Fibroblast of skin of left biceps (primary cell): ENCODE results near the gene TEX22.

Experiments used
- DNase-seq, 2 experiments: peaks; one replicate each; pipeline ENCODE4 v3.0.0-alpha.2; 2013; ENCODE audit warnings: low read depth in 2 of 2

The TEX22 gene

DNA sequence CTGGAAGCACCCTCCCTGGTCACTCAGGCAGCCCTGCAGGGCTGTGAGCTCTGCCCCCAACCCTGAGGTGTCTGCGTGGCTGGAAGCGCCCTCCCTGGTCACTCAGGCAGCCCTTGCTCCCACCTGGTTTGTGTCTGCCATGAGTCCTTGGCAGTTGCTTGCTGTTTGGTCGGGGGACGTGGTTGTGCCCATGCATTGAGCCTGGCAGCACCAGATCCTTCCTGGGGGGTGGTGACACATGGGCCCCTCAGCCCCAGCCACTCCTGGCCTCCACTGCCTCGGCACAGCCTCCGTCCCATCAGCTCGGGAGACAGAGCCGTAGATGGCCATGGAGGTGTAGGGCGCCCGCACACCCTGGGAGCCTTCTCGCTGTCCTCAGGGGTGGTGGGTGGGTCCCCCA lies 40.8 kb downstream of the TEX22 start:
- DNase-seq, result no peak

DNA sequence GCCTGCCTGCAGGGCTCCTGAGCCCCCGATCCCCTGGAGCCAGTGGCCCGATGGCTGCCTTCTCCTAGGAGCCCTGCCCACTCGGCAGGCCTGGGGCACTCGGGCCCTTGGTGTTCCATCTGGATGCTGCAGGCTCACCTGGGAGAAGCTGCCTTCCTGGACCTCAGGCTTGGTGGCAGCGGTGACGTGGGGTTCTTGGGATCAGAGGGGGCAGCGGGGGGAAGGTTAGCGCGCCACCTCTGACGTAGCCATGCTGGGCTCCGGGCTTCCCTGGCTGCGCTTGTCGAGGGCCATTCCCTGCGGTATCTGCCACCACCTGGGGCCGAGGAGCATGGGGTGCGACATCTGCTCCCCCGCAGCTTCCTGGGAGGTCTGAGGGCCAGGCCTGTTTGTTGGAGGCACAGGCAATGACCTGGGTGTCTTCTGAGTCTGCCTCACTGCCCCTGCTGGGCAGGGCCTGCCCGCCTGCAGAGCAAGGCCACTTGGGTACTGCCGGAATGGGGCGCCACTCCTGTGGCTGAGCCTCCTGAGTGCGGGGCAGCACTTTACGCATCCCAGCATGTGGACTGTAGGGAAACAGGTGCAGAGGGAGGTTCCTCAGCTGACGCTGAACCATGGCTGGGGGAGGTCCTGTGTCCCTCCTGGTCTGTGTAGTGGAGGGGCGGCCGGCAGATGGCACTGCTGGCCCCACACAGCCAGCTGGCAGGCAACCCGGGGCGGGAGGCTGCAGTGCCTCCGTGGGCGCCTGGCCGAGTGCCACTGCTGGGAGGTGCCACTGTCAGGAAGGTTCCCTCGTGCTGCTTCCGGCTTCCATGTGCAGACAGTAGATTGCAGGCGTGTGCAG lies 41.6 kb downstream of the TEX22 start:
- no peak for DNase-seq

DNA sequence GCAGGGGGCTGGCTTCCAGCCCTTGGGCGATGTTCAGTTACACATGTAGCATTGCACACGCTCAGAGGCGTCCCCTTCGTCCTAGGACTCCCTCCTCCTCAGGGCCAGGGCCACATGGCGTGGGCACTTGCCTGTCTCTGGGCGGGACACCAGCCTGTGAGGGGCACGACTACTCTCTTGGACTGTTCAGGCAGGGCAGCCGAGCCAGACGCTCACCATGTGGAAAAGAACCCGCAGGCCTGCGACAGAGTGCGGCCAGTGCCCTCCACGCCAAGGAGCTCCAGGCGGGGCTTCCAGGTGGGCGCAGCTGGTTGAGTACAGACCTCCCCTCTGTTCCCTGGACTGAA lies 42.2 kb downstream of the TEX22 start:
- no peak for DNase-seq

DNA sequence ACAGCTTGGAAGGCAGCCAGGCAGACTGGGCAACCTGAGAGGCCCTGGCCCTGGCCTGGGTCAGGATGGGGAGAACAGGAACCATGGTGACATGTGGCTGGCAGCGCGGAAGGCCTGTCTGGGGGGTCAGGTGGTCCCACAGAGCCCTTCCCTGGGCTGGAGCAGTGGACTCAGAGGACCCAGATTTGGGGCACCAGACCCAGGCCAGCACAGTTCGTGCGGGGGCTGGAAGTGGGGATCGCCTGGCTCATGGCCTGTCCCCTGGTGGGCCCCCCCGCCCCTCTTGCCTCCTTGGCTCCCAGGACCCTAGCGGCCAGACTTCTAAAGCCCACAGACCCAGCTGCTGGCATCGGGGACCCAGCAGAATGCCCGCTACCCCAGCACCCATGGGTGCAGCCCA lies 42.7 kb downstream of the TEX22 start:
- no peak for DNase-seq

DNA sequence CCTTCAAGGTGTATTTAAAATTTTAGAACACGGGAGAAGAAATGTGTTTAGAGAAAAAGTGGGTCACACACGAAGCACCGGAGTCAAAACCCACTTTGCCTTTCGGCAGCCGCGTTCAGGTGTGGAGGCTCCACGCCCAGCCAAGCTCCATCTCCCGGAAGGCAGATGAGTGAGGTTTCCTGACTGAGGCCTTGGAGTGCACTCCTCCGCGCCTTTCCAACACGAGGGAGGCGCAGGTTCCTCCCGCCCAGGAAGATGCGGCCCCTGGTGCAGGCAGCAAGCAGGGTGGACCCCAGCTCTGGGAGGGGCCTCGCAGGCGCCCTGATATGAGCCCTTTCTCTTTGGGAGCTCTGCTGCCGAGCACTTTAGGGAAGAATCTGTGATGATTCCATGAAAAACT lies 43.8 kb downstream of the TEX22 start:
- no peak for DNase-seq

DNA sequence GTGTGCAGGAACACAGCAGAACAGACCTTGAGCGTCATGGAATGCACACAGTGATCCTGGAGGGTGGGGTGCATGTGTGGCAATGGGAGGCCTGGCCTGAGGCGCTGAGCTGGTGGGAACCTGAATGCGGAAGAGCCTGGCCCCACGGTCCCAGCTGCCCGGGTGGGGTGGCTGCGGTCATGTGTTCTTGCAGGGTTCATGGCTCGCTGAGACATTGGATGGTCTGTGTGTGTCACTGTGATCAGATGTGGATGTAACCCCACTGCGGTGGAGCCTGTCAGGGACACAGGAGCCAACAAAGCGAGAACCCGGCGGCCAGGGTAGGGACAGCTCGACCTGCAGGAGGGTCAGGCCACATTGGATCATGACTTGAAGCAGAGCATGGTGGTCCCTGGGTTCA lies 44.5 kb downstream of the TEX22 start:
- DNase-seq, result no peak

DNA sequence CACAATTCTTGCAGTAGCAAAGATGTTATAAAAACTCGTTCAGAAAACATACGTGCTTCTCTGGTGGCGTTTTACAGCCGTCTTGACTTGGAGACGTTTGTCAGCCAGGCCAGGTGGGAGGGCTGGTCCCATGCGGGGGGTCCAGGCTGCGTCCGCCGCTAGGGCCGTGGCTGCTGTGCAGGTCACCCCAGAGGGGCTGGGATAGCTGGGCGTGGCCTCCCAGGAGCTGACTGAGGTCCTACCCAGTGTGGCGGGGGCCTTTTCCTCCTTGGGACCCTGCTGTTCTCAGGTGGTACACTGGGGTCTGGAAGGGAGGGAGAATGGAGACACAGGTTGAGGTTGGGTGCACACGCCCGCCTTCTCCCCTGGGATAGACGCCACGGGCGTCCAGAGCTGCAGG lies 46.5 kb downstream of the TEX22 start:
- DNase-seq, result no peak

DNA sequence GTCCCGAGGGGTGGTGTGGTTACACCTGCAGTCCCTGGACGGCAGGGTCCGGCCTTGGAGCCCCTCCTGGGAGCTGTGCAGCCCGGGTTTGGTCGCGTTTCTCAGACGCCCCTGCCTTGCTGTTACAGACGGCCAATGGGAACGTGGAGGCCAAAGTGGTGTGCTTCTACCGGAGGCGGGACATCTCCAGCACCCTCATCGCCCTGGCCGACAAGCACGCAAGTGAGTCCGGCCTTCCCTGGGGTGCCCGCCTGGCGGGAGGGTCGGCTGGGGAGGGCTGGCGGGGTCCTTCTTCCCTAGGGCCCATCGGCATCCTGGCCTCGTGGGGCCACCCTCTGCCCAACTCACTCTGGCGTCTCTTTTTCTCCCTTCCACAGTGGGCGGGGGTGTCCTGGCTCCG lies 47.0 kb downstream of the TEX22 start:
- DNase-seq, result no peak

DNA sequence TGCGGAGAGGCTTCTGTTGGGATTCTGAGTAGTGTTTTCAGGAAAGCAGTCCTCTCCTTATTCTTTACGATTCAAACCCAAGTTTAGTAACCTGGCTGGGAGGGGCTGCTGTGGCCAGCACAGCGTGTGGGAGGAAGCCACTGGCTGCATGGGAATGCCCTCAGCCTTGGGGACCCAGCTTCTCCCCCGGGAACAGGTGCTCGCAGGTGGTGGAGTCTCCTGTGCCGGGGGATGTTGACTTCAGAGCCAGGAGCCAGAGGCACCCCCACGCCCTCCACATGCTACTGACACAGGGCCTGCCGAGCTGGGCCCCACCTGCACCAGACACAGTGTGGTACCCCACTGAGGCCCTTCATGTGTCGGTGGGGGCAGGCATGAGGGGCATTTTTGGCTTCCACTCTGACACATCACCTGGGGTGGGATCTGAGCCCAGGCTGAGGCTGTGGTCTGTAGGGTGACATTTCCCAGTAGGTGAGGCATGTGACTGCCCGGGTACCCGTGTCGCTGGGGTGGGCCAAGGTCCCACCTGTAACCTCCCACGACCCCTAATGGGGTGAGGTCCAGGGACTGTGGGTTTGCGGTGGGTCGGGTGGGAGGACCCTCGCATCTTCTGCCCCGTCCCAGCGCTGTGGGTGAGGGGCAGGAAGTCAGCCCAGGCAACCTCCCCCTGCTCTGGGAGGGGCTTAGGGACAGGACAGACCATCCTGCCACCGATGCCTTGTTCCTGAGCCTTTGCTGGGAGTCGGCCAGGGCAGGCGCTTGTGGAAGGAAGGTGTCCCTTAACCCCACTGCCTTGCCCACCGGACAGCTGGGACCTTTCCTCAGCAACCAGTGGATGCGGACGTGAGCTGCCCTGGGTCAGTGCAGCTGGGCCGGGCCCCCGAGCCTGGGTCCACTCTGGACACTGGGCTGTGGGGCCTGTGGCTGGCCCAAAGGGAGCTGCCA lies 47.8 kb downstream of the TEX22 start:
- DNase-seq, result no peak

DNA sequence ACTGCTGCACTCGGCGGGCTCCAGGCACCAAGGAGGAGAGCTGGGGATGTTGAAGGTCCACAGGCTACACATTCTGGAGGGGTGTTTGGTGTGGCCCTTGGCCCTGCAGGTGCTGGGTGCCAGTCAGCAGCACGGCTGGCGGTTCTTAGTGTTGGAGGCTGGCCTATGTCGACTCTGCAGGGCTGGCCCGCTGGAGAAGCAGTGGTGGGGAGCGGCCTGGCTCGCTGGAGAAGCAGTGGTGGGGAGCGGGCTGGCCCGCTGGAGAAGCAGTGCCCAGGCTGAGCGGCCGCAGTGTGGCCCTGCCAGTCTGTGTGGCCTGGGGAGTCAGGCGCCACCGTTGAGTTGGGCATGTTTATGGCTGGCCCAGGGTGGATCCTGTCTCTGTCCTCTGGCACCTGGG lies 48.6 kb downstream of the TEX22 start:
- DNase-seq, result no peak

DNA sequence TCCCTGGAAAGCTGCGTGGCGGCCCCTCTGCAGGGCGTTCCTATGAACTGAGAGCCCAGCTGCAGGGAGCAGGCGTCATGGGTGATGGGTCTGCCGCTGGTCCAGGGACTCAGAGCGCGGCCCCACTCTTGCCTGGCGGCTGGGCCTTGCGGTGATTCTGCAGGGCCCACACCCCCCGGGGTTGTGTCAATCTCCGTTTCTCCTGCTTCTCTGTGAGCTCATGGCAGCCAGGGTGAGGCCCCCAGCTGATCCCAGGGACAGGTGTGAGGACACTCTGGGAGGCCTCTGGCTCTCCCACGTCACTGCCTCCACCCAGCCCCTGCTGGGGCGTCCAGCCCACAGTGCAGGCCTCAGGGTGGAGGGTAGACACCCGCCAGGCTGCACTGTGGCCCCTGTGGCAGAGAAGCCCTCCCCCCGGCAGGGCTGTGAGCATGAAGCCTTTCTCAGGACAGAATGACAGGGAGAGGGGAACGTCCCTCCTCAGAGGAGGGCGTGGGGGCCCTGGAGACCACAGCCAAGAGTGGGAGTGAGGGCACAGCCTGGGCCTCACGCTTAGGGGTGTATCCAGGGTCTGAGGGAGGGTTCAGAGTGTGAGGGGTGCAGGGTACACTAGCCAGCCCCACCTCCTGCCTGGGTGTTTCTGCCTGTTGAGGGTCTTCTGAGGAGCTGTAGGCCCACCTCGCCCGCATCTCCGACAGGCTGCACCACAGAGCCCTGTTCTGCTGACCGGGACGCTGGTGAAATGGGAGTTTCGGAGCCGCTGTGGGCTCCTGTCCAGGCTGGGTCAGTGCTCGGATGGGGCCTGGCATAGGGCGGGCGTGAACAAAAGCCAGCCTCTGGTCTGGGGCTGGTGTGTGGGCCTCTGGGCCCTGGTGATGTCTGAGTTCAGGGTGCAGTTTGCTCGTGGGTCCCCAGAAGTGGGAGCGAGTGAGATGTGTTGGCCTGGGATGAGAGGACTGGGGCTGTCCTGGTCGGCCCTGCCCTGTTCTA lies 49.6 kb downstream of the TEX22 start:
- no peak for DNase-seq

DNA sequence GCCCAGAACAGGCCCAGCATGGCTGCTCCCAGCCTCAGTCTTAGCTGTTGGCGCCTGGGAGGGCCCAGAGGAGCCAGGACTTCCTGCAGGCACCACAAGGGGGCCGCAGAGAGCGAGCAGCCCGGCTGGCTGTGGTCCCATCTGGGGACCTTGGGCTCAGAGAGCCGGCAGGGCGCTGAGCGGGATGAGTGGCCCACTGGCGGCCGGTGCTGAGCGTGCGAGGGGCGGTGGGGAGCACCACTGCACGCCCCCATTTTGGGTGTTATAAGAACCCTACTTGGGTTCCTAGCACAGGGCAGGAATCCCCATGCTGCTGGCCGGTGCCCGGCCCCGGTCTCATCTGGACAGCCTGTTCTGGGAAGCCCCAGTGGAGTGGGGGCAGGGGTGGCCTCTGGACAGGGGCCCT lies 50.4 kb downstream of the TEX22 start:
- DNase-seq, result peak in 1 of 2 experiments; percentile 4

DNA sequence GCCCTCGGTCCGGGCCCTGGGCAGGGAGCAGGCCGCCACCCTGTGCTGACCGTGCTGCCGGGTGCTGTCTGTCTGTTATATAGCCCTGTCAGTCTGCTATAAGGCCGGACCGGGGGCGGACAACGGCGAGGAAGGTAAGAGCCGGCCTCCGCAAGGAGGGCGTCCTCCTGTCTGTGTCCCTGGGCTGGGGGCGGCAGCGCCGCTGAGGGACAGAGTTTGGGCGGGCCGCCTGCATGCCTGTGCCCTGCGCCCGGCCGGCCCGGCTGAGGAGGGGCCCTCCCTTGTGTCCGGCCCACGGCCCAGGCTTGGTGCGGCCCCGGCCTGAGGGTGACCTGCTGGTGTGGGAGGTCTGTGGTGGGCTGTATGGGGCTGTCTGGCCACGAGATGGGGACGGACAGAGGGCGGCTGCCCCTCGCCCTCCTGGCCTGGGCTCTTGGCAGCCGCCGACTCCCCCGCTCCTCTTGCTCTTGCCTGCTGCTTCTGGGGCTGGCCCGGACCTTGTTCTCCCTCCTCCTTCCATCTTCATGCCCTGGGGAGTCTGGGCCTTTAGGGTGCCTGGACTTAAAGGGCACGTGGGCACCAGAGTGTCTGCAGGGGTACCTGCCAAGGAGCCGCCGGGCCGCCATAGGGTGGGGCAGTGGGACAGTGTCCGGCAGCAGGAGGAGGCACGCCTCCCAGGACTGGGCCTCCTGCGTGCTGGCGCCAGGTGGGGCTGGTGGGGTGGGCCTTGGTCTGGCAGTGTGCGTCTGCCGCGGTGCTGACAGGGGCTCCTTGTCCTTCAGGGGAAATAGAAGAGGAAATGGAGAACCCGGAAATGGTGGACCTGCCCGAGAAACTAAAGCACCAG lies 51.2 kb downstream of the TEX22 start:
- DNase-seq, result no peak

DNA sequence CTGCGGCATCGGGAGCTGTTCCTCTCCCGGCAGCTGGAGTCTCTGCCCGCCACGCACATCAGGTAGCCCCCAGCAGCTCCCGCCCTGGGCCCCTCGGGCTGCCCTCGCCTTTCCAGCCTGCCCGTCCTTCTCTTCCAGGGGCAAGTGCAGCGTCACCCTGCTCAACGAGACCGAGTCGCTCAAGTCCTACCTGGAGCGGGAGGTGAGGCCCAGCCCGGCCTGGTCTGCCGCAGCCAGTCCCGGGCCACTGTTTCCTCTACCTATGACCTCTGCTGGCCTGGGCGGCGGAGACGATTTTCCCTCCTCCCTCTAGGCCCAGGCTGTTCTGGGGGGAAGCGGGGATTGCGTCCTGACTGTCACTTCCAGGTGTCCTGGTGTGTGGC lies 51.8 kb downstream of the TEX22 start:
- DNase-seq, result no peak

DNA sequence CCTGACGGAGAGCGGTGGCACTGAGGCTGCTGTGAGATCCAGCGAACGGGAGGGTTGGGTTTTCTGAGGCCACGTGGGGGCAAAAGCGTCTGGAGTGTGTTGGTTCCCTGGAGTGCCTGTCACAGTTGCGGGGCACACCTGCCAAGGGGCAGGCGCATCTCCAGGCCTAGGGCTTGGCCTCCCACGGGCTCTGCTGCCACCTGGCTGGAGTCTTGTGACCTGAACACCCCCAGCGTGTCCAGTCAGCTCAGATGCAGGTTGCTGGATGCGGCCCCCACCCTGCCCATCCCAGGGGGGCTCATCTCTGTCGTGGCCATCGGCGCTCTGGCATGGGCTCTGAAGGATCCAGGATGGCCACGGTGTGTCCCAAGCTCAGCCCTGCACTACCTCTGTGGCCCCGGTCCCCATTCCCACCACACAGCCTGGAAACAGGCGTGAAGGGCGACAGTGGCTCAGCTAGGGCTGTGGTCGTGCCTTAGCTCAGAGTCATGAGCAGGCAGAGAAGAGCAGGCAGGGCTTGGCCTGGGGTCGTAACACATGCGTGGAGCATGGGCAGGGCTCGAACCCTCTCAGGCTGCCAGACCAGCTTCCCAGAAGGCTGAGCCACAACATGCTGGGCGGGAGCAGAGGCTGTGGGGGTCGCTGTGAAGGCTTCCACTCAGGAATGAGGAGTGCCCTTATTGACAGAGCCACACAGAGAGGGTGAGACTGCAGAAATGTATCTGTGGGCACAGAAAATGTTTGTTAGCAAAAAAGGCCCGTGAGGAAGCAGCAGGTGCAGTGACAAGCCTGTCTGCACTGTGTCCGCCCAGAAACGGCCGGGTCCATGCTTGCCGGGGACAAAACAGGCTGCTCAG lies 52.8 kb downstream of the TEX22 start:
- DNase-seq, result no peak

DNA sequence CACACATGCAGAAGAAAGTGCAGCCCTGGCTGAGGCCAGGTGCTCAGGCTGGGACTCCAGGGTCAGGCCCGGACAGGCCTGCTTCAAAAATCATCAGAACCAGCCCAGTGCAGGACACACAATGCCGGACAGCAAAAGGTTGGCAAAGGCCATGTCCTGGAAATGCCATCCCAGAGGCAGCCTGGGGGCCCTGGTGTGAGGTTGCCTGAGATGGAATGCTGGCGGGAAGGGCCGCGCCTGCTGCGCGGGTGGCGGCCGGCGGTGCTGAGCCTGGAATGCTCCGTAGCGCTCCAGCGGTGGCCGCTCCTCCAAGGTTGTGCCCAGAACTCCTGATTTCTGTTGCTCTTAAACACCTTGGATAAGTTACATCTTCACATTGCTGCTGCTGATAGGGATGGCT lies 54.6 kb downstream of the TEX22 start:
- no peak for DNase-seq

DNA sequence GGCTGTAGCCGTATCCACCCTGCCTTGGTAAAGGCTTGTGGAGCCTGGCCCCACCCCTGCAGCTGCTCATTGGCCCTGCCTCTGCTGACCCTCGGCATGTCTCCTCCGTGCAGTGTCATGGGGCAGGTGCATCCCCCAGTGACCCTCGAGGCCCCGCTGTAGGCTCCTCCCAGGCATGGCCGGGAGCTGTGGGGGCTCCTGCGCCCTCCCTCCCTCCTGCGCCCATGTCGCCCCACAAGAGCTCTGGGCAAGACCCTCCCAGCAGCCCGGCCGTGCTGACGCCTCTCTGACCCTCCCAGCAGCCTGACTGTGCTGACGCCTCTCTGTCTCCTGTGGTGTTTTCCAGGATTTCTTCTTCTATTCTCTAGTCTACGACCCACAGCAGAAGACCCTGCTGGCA lies 55.5 kb downstream of the TEX22 start:
- no peak for DNase-seq

DNA sequence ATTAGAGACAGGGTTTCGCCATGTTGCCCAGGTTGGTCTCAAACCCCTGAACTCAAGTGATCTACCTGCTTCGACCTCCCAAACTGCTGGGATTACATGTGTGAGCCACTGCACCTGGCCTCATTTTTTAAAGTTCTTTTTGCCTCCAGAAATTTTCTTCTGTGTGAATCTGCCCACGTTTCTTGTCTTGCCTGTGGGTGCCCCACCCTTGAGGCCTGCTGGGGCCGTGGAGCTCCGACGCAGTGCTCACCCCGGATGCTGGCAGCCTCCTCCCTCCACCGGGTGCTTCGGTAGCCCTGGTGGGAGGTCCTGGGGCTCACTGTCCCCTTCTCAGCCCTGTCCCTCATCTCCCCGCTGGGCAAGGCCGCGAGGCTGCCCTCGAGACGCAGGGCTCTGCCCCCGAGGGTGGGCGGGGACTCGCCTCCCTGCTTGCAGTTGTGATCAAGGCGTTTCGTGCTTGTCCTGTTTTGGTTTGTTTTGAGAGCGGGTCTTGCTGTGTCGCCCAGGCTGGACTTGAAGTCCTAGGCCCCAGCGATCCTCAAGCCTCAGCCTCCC lies 56.8 kb downstream of the TEX22 start:
- no peak for DNase-seq

DNA sequence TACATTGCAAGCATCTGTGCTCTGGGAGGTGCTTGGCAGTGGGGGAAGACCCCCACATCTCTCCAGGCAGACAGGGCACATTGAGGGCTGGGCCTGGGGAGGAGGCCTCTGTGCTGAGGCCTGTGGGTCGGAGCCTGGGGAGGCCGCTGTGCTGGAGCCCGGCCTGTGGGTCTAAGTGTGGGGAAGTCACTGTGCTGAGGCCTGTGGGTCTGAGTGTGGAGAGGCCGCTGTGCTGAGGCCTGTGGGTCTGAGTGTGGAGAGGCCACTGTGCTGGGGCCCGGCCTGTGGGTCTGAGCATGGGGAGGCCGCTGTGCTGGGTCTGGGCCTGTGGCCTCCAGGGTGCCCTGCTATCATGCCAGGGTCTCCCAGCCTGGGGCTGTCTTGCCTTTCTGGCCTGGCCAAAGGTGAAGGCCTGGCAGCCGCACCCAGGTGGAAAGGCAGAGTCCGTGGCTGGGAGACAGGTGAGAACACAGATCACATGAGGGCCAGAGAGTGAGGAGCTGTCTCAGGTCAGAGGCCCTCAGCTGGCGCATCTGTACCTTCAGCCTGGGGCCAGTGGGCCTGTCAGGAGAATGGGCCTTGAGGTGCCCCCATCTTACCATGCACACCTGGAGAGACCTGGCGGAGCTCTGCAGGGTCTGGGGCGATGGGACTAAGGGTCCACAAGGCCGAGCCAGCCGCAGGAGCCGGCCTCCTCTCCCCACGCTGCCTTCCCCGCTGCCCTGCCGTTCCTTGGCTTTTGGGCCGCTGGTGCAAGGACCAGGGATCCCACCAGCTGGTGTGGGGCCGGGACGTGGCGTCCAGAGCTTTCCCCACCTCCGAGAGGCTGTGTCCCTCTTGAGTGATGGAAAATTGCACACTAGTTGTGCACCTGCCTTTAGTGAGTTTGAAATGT lies 57.7 kb downstream of the TEX22 start:
- no peak for DNase-seq
